ENCODE results near the gene HOXB5.
A peak's percentile ranks its signal among the peaks of the same experiment; 100 is the strongest.

Gene HOXB5

GRCh38 chr17:48548523-48549280 lies 44.9 kb downstream of the HOXB5 start:
- DNase-seq (ENCODE audit: low read depth in 3 of 3) = no peak

- DNase-seq (ENCODE audit: low read depth in 3 of 3) = no peak
Measured at GRCh38 chr17:48547808-48548522, 45.6 kb downstream of the HOXB5 start.

GRCh38 chr17:48546924-48547807 lies 46.4 kb downstream of the HOXB5 start:
- no peak for DNase-seq (ENCODE audit: low read depth in 3 of 3)

- no peak for DNase-seq (ENCODE audit: low read depth in 3 of 3)
Measured at GRCh38 chr17:48546137-48546923, 47.2 kb downstream of the HOXB5 start.

GRCh38 chr17:48545539-48545938 lies 48.0 kb downstream of the HOXB5 start:
- no peak for DNase-seq (ENCODE audit: low read depth in 3 of 3)

GRCh38 chr17:48545022-48545375 lies 48.6 kb downstream of the HOXB5 start, which contains the start of gene HOXB2:
HOXB2 (minus strand) TSS chr17:48545109; CDS start chr17:48544911, 198 bp downstream.
- no peak for DNase-seq (ENCODE audit: low read depth in 3 of 3)

GRCh38 chr17:48544349-48545021 lies 49.1 kb downstream of the HOXB5 start:
- peak in 1 of 3 experiments; percentile 34 for DNase-seq (ENCODE audit: low read depth in 3 of 3)

- DNase-seq (ENCODE audit: low read depth in 3 of 3) = peak in 1 of 3 experiments; percentile 54
Measured at GRCh38 chr17:48543854-48544348, 49.7 kb downstream of the HOXB5 start.

GRCh38 chr17:48543107-48543853 lies 50.3 kb downstream of the HOXB5 start:
- peak in 2 of 3 experiments; percentile 20 to 61 for DNase-seq (ENCODE audit: low read depth in 3 of 3)

GRCh38 chr17:48542698-48543106 lies 50.9 kb downstream of the HOXB5 start:
- no peak for DNase-seq (ENCODE audit: low read depth in 3 of 3)

- no peak for DNase-seq (ENCODE audit: low read depth in 3 of 3)
Measured at GRCh38 chr17:48542114-48542656, 51.4 kb downstream of the HOXB5 start.

- DNase-seq (ENCODE audit: low read depth in 3 of 3) = peak in 2 of 3 experiments; percentile 19 to 39
Measured at GRCh38 chr17:48541577-48542113, 51.9 kb downstream of the HOXB5 start.

Data from stimulated activated CD4-positive, alpha-beta T cell treated with anti-CD3 and anti-CD28 coated beads, TNF-alpha, amount 100 ng/mL, for 24 hours (primary cell).